GM19240 (cell line): ENCODE results near the gene PUS7.
"Not testable (repeated sequence)": the region's sequence is repeated elsewhere in the genome, so short reads cannot be mapped to it uniquely, and the experiment has no call there.

Source experiments
- DNase-seq: peaks from one replicate; pipeline ENCODE4 v3.0.0; 2011; ENCODE audit warnings: low spot score; ENCODE audit not compliant: insufficient read length

PUS7 gene

GRCh38 chr7:105448181-105448580 is 73.9 kb downstream of the PUS7 start:
- no peak for DNase-seq

DNA sequence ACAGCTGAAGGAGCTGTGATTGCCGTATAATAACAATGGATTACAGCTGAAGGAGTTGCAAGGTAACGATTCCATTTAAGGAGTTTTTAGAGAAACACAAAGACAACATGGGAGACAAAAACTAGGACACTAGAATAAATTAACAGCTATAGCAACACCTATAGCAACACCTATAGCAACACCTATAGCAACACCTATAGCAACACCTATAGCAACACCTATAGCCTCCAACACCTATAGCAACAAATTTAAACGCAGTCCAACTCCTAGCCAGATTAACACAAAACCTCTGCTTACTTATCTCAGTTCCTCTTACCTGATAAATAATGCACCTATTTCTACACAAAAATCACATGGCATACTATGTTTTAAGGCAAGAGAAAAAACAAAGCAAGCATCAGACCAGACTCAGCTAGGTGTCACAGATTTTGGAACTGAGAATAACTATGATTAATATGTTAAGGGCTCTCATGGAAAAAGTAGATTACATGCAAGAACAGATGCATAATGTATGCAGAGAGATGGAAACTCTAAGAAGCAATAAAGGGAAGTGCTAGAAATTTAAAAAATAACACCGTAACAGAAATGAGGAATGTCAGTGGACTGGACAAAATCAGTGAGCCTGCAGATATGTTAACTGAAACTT is 77.6 kb downstream of the PUS7 start:
- no peak for DNase-seq

GRCh38 chr7:105442214-105442613 is 79.9 kb downstream of the PUS7 start:
- DNase-seq: not testable (repeated sequence)

GRCh38 chr7:105439174-105439893 is 82.7 kb downstream of the PUS7 start:
- no peak for DNase-seq

GRCh38 chr7:105438847-105439173 is 83.3 kb downstream of the PUS7 start:
- DNase-seq: no peak

DNA sequence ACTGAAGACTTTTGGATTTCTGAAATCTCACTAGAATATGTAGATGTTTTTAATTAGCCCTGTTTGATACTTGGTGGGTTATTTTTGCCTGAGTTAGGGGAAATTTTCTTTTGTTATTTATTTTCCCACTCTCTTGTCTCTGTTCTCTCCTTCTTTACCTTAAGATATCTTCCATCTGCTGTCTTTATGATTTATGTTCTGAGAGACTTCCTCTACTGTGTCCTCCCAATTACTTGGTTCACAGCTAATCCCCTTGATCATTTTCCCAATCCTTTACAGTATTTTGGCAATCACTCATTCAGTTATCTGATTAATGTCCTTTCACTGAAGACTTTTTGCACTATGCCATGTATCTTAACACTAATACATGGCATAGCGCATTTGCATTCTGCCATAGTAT is 83.8 kb downstream of the PUS7 start:
- no peak for DNase-seq

DNA sequence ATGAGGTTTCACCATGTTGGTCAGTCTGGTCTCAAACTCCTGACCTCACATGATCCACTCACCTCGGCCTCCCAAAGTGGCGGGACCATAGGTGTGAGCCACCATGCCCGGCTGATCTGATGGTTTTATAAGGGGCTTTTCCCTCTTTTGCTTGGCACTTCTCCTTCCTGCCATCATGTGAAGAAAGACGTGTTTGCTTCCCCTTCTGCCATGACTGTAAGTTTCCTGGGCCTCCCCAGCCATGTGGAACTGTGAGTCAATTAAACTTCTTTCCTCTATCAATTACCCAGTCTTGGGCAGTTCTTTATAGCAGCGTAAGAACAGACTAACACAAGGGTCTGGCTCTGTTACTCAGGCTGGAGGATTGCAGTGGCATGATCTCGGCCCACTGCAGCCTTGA is 84.7 kb downstream of the PUS7 start:
- not testable (repeated sequence) for DNase-seq

GRCh38 chr7:105429746-105430612 is 92.1 kb downstream of the PUS7 start:
- DNase-seq: no peak

DNA sequence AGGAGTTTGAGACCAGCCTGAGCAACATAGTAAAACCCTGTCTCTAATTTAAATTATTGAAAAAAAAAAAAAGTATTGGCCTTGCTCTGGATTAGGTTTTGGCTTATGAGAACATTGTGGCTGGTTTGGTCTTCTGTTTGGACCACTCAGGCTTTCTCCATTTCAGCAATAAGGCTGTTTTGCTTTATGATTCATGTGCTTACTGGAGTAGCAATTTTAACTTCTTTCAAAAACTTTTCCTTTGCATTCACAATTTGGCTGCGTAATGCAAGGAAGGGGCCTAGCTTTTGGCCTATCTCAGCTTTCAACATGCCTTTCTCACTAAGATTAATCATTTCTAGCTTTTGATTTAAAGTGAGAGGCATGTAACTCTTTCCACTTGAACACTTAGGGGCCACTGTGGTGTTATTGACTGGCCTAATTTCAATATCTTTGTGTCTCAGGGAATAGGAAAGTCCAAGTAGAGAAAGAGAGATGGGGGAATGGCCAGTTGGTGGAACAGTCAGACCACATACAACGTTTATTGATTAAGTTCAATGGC is 95.4 kb downstream of the PUS7 start:
- no peak for DNase-seq

DNA sequence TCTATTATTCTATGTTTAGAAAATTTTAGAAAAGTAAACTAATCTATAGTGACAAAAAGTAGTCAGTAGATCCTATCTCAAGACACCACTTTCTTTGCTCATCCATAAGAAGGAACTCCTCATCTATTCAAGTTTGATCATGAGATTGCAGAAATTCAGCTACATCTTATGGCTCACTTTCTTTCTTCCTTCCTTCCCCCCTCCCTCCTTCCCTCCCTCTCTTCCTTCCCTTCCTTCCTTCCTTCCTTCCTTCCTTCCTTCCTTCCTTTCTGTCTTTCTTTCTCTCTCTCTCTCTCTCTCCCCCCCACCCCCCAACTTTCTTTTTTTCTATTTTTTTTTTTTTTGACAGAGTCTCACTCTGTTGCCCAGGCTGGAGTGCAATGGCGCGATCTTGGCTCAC is 98.1 kb downstream of the PUS7 start:
- DNase-seq: no peak

- DNase-seq: no peak
Measured at GRCh38 chr7:105413887-105414437, 108.1 kb downstream of the PUS7 start.

- DNase-seq: not testable (repeated sequence)
Measured at GRCh38 chr7:105410774-105411173, 111.3 kb downstream of the PUS7 start.

DNA sequence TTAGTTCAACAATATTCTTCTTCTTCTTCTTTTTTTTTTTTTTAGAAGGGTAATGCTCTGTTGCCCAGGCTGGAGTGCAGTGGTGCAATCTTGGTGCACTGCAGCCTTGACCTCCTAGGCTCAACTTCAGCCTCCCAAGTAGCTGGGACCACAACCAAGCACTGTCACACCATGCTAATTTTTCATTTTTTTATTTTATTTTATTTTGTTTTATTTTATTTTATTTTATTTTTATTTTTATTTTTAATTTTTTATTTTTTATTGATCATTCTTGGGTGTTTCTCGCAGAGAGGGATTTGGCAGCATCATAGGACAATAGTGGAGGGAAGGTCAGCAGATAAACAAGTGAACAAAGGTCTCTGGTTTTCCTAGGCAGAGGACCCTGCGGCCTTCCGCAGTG is 112.3 kb downstream of the PUS7 start:
- not testable (repeated sequence) for DNase-seq

GRCh38 chr7:105408791-105409410 is 113.2 kb downstream of the PUS7 start:
- DNase-seq: no peak
